ENCODE results near the gene SIGMAR1.

Gene SIGMAR1

DNA sequence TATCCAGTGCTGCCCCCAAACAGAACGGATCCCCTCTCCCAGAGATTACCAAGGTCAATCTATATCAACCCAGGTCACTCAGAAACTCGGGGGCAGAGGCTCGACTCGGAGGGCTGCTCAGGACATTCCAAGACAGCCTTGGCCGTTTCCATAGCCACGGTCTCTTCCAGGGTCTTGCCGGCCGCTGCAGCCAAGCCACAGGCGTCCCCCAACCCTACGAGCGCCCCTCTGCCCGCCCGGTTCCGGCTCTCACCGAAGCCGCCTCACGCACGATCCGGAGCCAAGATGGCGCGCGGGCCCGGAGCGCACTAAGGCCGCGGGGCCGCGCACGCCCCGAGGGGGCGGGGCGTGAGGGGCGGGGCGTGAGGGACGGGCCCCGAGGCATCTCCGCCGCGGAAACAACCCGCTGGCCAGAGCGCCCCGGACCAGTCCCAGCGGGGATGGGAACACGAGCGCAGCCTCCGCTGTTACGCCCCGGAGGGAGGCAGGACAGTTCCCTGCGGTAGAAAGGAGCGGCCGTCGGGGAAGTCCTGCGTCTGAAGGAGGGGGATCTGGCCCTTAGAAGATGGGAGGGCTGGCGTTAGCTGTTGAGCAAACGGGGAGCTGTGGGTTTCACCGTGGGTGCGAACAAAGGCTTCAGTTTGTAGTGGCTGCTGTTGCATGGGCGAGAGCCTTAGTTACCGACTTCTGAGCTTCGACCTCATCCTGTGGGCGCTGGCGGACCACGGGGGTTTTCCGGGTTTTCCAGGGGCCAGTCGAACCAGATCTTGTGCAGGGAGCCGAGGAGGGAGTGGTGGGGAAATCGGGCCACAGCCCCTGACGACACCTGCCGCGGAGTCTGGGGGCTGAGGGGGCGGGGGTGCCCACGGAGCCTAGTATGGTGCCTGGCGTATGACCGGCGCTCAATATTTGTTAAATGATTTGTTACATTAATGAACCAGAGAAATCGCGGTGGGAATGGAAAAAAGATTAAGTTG, 25.5 kb downstream of the SIGMAR1 start, which contains the start of gene RPP25L:
Gene RPP25L (minus strand): TSS at position 287 of the 977 bp plus-strand sequence. CDS start 801 bp downstream, outside the sequence.
- H3K27me3 ChIP-seq (replicated peaks; ENCODE audit: control insufficient read depth, insufficient read depth, low read length): no peaks in the 10 kb centered on the region
- H3K9me3 ChIP-seq (ENCODE audit: control insufficient read depth, low read length): no peaks in the 10 kb centered on the region
- H3K4me3 ChIP-seq (ENCODE audit: low read length): peak within 1 kb of the TSS; percentile 97
- DNase-seq (ENCODE audit: low read depth): peak; percentile 97
- H3K9ac ChIP-seq (ENCODE audit: low read length): peak within 1 kb of the TSS; percentile 99
- H3K4me1 ChIP-seq (ENCODE audit: control insufficient read depth, insufficient read depth, low read length): peaks cover 21% of the 10 kb centered on the region
- peaks cover 33% of the 10 kb centered on the region for H3K36me3 ChIP-seq (ENCODE audit: control insufficient read depth, insufficient read depth, low read length, severe bottlenecking)

DNA sequence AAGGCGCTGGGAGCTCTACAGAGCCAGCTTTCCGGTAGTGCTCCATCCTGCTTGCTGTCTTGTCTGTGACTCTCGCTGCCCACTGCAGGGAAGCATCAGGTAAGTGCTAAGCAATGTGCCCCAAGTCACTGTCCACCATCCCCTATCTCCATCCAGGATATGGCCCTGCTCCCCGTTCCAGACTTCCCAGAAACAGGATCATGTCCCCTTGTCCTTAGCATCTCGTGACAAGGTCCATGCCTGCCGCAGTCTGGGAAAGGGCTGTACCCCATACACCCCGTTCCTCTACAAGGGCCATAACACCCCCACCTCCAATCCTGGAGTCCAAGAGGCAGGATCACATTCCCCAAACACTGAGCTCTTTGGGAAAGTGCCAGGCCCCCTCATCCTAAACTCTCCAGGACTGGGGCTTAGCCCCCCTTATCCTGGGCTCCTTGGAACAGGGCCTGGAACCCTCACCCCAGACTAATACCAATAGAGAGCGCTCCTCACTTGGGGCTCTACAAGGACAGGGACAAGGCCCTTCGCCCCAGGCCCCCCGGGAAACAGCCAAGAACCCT, 26.3 kb downstream of the SIGMAR1 start:
- H3K9ac ChIP-seq (ENCODE audit: low read length): peak overlapping the region; percentile 99
- peak overlapping the region; percentile 97 for H3K4me3 ChIP-seq (ENCODE audit: low read length)
- no peaks in the 10 kb centered on the region for H3K9me3 ChIP-seq (ENCODE audit: control insufficient read depth, low read length)
- no peaks in the 10 kb centered on the region for H3K27me3 ChIP-seq (replicated peaks; ENCODE audit: control insufficient read depth, insufficient read depth, low read length)
- DNase-seq (ENCODE audit: low read depth): peak; percentile 18
- H3K4me1 ChIP-seq (ENCODE audit: control insufficient read depth, insufficient read depth, low read length): peaks cover 21% of the 10 kb centered on the region
- peaks cover 26% of the 10 kb centered on the region for H3K36me3 ChIP-seq (ENCODE audit: control insufficient read depth, insufficient read depth, low read length, severe bottlenecking)

DNA sequence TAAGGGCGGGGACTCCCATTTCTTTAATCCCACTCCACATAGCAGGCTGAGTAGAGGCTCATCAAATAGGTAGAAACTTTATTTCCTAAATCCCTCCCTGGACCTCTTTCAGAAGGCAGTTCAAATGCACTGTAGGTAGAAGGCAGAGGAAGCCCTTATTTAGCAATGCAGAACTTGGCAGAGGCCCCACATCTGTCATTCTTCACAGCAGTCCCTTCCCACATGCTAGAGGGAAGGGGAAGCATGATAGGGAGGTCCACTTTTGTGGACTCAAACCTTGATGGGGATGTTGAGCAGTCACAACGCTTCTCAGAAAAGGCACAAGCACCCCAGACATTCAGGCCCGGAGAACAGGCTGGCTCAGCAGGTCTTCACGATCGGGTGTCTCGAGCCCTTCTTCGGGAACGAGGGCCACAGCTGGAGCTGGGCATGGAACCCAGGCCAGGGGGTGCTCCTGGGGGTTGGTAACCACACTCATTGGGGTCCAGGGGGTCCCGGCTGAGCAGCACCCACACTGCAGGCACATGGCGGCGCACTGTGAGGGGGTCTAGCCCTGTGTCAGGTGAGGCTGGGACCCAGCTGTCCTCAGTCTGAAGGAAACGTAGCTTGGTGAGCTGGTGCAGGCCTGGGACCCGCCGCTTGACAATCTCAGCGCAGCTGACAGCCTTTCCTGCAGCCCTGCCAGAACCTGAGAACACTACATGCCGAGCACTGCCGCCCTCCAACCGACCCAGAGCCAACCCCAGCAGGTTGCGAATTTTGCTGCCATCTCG, 27.0 kb downstream of the SIGMAR1 start:
- peak overlapping the region; percentile 97 for H3K4me3 ChIP-seq (ENCODE audit: low read length)

DNA sequence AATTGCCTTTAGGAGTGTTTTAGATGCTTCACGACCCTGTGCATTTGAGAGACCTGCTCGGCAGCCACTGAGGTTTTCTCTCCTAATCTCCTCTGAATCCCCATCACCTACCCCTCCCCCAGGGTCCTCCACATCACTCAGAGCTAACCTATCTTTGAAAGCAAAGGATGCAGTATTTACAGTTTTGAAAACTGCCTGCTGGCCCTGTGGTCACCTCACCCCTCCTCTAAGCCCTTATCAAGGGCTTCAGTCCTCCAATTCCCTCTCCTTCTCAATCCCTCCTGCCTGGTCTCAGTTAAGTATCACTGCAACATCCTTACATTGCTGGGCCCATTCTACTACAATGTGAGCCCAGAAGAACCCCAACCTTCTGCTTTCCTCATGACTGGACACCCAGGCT, 30.3 kb downstream of the SIGMAR1 start:
- no peak overlapping the region for H3K9ac ChIP-seq (ENCODE audit: low read length)
- no peak overlapping the region for H3K4me3 ChIP-seq (ENCODE audit: low read length)
- DNase-seq (ENCODE audit: low read depth): no peak
- no peaks in the 10 kb centered on the region for H3K36me3 ChIP-seq (ENCODE audit: control insufficient read depth, insufficient read depth, low read length, severe bottlenecking)
- peaks cover 13% of the 10 kb centered on the region for H3K4me1 ChIP-seq (ENCODE audit: control insufficient read depth, insufficient read depth, low read length)
- H3K9me3 ChIP-seq (ENCODE audit: control insufficient read depth, low read length): no peaks in the 10 kb centered on the region
- peaks cover 7% of the 10 kb centered on the region for H3K27me3 ChIP-seq (replicated peaks; ENCODE audit: control insufficient read depth, insufficient read depth, low read length)

More for the DNA sequence above, 27.0 kb downstream of the SIGMAR1 start:
- Histone ChIP-seq H3K9ac (ENCODE audit: low read length) (peak overlapping the region; percentile 99), H3K36me3 (ENCODE audit: control insufficient read depth, insufficient read depth, low read length, severe bottlenecking) (peaks cover 19% of the 10 kb centered on the region), H3K9me3 (ENCODE audit: control insufficient read depth, low read length) (no peaks in the 10 kb centered on the region), H3K27me3 (replicated peaks; ENCODE audit: control insufficient read depth, insufficient read depth, low read length) (no peaks in the 10 kb centered on the region), H3K4me1 (ENCODE audit: control insufficient read depth, insufficient read depth, low read length) (peaks cover 21% of the 10 kb centered on the region)
- DNase-seq (ENCODE audit: low read depth): no peak

DNA sequence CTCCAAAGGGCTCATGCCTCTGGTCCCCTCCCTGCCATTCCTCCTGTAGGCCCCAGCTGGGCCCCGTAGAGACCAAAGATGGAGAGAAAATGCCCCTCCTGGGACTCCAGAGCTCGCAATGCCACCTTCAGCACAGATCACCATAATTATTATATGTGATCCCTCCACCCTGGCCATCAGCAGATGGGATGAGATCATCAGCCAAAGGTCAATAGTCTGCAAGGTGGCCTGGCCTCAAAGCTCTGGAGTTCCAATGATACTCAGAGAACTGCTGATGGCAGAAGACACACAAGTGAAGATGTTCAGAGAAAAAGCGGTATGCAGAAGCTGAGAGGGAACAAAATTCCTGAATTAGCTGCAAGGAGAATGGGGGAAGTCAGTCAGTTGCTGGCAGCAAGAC, 30.7 kb downstream of the SIGMAR1 start:
- H3K4me1 ChIP-seq (ENCODE audit: control insufficient read depth, insufficient read depth, low read length): peaks cover 11% of the 10 kb centered on the region
- DNase-seq (ENCODE audit: low read depth): no peak
- H3K27me3 ChIP-seq (replicated peaks; ENCODE audit: control insufficient read depth, insufficient read depth, low read length): peaks cover 7% of the 10 kb centered on the region
- no peak overlapping the region for H3K9ac ChIP-seq (ENCODE audit: low read length)
- H3K36me3 ChIP-seq (ENCODE audit: control insufficient read depth, insufficient read depth, low read length, severe bottlenecking): no peaks in the 10 kb centered on the region
- H3K4me3 ChIP-seq (ENCODE audit: low read length): no peak overlapping the region
- H3K9me3 ChIP-seq (ENCODE audit: control insufficient read depth, low read length): no peaks in the 10 kb centered on the region

DNA sequence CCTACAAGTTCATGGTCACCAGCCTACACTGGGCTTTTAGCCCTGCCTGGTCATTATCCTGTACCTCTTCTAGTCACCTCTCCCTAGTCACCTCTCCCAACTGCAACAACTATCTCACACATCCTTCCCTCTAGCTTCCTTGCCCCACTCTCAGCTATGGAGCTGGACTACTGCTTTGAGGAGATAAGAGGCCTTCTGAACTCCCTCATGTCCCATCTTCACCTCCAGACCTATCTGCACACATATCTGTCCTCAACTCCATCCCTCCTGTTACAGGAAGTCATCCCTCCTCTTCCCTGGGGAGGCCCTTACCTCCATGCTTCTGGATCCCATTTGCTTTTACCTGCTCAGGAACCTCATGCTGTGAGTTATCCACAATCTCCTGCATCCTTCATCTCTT, 31.4 kb downstream of the SIGMAR1 start:
- peaks cover 8% of the 10 kb centered on the region for H3K4me1 ChIP-seq (ENCODE audit: control insufficient read depth, insufficient read depth, low read length)
- DNase-seq (ENCODE audit: low read depth): no peak
- H3K9me3 ChIP-seq (ENCODE audit: control insufficient read depth, low read length): no peaks in the 10 kb centered on the region
- no peak overlapping the region for H3K4me3 ChIP-seq (ENCODE audit: low read length)
- H3K27me3 ChIP-seq (replicated peaks; ENCODE audit: control insufficient read depth, insufficient read depth, low read length): peaks cover 7% of the 10 kb centered on the region
- no peaks in the 10 kb centered on the region for H3K36me3 ChIP-seq (ENCODE audit: control insufficient read depth, insufficient read depth, low read length, severe bottlenecking)
- no peak overlapping the region for H3K9ac ChIP-seq (ENCODE audit: low read length)

DNA sequence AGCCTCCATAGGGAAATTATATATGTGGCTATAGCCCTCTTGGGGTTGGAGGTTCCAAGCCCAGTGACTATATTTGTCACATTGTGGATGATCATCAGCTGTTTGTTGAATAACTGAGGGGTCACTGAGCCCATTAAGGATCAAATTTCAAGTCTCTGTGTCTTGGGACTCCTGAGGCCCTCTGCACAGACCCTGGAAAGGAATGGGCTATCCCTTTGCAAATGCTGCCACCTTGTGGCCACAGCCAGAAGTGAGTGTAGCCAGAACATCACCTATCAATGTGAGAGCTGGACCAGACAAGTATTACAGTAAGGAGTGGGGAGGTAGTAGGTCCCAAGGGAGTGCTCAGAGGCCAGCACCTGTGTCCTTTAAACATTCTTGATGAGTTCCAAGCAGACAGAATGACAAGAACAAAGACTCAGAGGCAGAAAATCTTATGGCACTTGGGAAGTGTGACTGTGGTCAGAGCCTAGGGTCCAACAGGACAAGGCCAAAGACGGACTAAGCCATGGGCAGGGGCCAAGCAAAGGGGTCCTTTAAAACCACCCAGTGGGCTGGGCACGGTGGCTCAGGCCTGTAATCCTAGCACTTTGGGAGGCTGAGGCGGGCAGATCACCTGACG, 33.9 kb downstream of the SIGMAR1 start:
- no peak overlapping the region for H3K4me3 ChIP-seq (ENCODE audit: low read length)
- peaks cover 13% of the 10 kb centered on the region for H3K4me1 ChIP-seq (ENCODE audit: control insufficient read depth, insufficient read depth, low read length)
- no peaks in the 10 kb centered on the region for H3K9me3 ChIP-seq (ENCODE audit: control insufficient read depth, low read length)
- DNase-seq (ENCODE audit: low read depth): peak; percentile 90
- H3K36me3 ChIP-seq (ENCODE audit: control insufficient read depth, insufficient read depth, low read length, severe bottlenecking): no peaks in the 10 kb centered on the region
- H3K9ac ChIP-seq (ENCODE audit: low read length): no peak overlapping the region
- H3K27me3 ChIP-seq (replicated peaks; ENCODE audit: control insufficient read depth, insufficient read depth, low read length): peaks cover 12% of the 10 kb centered on the region

DNA sequence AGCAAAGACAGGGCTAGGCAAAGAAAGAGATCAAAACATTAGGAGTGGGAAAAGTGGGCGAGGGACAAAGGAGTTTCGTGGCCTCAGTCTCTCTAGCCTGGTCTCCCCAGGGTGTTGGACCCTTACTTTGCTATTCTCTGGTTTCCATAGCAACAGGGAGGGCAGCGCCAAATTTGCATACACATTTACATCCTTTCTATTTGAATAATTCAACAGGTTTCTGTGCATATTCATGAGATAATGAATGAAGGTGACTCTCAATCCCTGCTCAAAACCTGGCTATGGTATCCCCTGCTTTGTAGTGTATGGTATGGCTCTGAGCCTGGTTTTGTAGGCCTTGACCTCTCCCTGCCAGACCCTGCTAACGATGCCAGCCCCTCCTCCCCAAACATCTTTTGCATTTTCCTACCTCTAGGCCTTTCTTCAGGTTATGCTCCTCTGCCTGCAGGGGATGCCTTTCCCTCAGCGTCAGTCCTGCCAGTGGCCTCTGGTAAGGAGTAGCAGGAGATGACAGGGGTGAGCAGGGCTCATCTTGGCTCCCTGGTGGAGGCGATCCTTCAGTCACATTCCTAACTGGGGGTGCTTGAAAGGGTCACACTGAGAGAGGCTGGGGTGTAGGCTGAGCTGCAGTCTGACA, 35.5 kb downstream of the SIGMAR1 start:
- Histone ChIP-seq H3K9ac (ENCODE audit: low read length) (no peak overlapping the region), H3K4me3 (ENCODE audit: low read length) (no peak overlapping the region), H3K36me3 (ENCODE audit: control insufficient read depth, insufficient read depth, low read length, severe bottlenecking) (no peaks in the 10 kb centered on the region), H3K4me1 (ENCODE audit: control insufficient read depth, insufficient read depth, low read length) (peaks cover 21% of the 10 kb centered on the region), H3K27me3 (replicated peaks; ENCODE audit: control insufficient read depth, insufficient read depth, low read length) (peaks cover 12% of the 10 kb centered on the region), H3K9me3 (ENCODE audit: control insufficient read depth, low read length) (no peaks in the 10 kb centered on the region)
- no peak for DNase-seq (ENCODE audit: low read depth)

DNA sequence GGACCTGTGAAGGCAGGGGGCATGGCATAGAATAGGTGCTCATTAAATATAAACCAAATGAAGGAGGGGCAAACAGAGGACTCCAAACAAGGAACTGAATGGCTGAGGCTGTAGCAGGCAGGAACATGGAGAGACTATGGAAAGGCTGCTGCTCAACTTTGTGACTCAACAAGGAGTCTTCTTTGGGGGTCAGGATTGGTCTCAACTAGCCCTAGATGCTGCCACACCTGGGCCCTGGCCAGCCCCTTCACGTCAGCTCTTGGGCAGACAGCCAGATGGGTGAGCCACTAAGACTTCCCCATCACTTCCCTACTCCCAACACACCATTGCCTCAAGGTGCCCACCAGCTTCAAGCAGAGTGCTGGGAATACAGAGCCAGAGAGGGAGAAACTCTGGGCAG, 36.7 kb downstream of the SIGMAR1 start:
- Histone ChIP-seq H3K36me3 (ENCODE audit: control insufficient read depth, insufficient read depth, low read length, severe bottlenecking) (no peaks in the 10 kb centered on the region), H3K27me3 (replicated peaks; ENCODE audit: control insufficient read depth, insufficient read depth, low read length) (peaks cover 12% of the 10 kb centered on the region), H3K9me3 (ENCODE audit: control insufficient read depth, low read length) (no peaks in the 10 kb centered on the region), H3K4me1 (ENCODE audit: control insufficient read depth, insufficient read depth, low read length) (peaks cover 28% of the 10 kb centered on the region), H3K9ac (ENCODE audit: low read length) (no peak overlapping the region), H3K4me3 (ENCODE audit: low read length) (no peak overlapping the region)
- no peak for DNase-seq (ENCODE audit: low read depth)

DNA sequence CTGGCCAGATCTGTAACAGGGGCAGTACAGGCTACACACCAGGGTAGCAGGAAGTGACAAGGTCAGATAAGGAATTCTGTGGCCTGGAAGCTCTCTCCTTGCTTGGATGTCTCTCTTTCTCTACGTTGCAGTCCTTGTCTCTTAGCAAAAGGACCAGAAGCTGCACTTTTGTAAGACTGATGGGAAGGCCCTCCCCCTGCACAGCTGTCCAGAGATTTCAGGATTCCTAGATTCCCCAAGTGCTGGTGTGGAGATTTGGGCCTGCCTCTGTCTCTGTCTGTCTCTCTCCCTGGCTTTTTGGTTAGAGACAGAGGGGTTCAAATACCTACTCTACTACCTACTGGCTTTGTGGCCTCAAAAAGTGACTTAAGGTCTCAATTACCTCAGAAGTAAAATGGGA, 38.0 kb downstream of the SIGMAR1 start:
- Histone ChIP-seq H3K4me1 (ENCODE audit: control insufficient read depth, insufficient read depth, low read length) (peaks cover 29% of the 10 kb centered on the region), H3K27me3 (replicated peaks; ENCODE audit: control insufficient read depth, insufficient read depth, low read length) (peaks cover 4% of the 10 kb centered on the region), H3K9ac (ENCODE audit: low read length) (no peak overlapping the region), H3K4me3 (ENCODE audit: low read length) (no peak overlapping the region), H3K9me3 (ENCODE audit: control insufficient read depth, low read length) (peaks cover 3% of the 10 kb centered on the region), H3K36me3 (ENCODE audit: control insufficient read depth, insufficient read depth, low read length, severe bottlenecking) (no peaks in the 10 kb centered on the region)
- no peak for DNase-seq (ENCODE audit: low read depth)

Data from adipocyte (in vitro differentiated cells).